K562 (cell line): ENCODE measurements around the gene PBX2. TPM values are rescaled to one million over a fixed set of nuclear protein-coding genes. Genes with fewer than 3 reads are reported as not detected.

ENCODE experiments used
- BRCA1 ChIP-seq, 2 experiments: fragments of 450-650 bp in 1 of 2; sonication (generic) in 1 of 2; formaldehyde crosslinking in 1 of 2; IDR thresholded peaks; 2 replicates each; pipeline versions ENCODE4 v1.5.0 to v1.6.1; 2017 to 2020; ENCODE audit warnings: mild to moderate bottlenecking in 1 of 2, missing genetic modification reagents in 1 of 2
- FOXM1 ChIP-seq, 2 experiments: fragments of 450-650 bp in 1 of 2; sonication (generic) in 1 of 2; formaldehyde crosslinking in 1 of 2; IDR thresholded peaks; 2 replicates each; pipeline versions ENCODE4 v1.6.1 to v1.9.0; 2017 to 2022; ENCODE audit warnings: low read depth in 2 of 2, mild to moderate bottlenecking in 2 of 2, missing genetic modification reagents in 1 of 2, moderate library complexity in 1 of 2
- RFX1 ChIP-seq: fragments of 450-650 bp; IDR thresholded peaks from 2 replicates; pipeline ENCODE4 v1.6.1; 2016; ENCODE audit warnings: mild to moderate bottlenecking, moderate library complexity
- SNIP1 ChIP-seq: fragments of 450-650 bp; IDR thresholded peaks from 2 replicates; pipeline ENCODE4 v1.7.1; 2017; ENCODE audit warnings: low read depth, mild to moderate bottlenecking
- U2AF1 ChIP-seq: fragments of 200-400 bp; formaldehyde crosslinking; optimal IDR thresholded peaks from 2 replicates; pipeline ENCODE3; 2017; ENCODE audit warnings: mild to moderate bottlenecking, low read depth, low read length, moderate library complexity
- YBX1 ChIP-seq: fragments of 450-650 bp; IDR thresholded peaks from 2 replicates; pipeline ENCODE4 v1.7.1; 2016; ENCODE audit warnings: mild to moderate bottlenecking
- ZNF76 ChIP-seq: fragments of 250-450 bp; sonication (Bioruptor Pico); IDR thresholded peaks from 2 replicates; pipeline ENCODE4 v1.4.0; 2020; ENCODE audit warnings: mild to moderate bottlenecking, moderate library complexity, borderline replicate concordance
- polyA plus RNA-seq, 8 experiments: library from polyadenylated mRNA; depleted of rRNA in 4 of 8; stranded (reverse) in 5 of 8; unstranded in 3 of 8; fragments of >200 nt; fragmentation: Nextera tagmentation in 2 of 8; fragmentation: Illumina TruSeq in 1 of 8; extraction: Ambion mirVana in 2 of 8; extraction: Trizol in 1 of 8; gene quantifications; 2 replicates each; pipeline versions ENCODE4 v1.2.1 to v1.2.3, GENCODE V29; 2011 to 2014; ENCODE audit warnings: inconsistent platforms in 1 of 8, missing spikeins in 1 of 8
- total RNA-seq, 7 experiments: library from RNA; depleted of rRNA in 6 of 7; stranded (reverse); fragments of >200 nt in 6 of 7; fragmentation: Illumina TruSeq in 2 of 7; extraction: Trizol in 2 of 7; gene quantifications; 2 replicates each; pipeline versions ENCODE4 v1.2.1 to v1.2.3, GENCODE V29; 2011 to 2021; ENCODE audit warnings: low replicate concordance in 1 of 7
- TF ChIP-seq, protein P1 (sequence below), 2 experiments: fragments of 450-650 bp; formaldehyde crosslinking in 1 of 2; IDR thresholded peaks; 2 replicates each; pipeline versions ENCODE4 v1.4.0 to v1.6.1; 2014 to 2020; ENCODE audit warnings: mild to moderate bottlenecking in 2 of 2, borderline replicate concordance in 1 of 2, low read depth in 1 of 2
- TF ChIP-seq, protein P2 (sequence below): IDR thresholded peaks from 2 replicates; pipeline ENCODE4 v1.6.1; 2012; ENCODE audit warnings: low read depth, low read length, improper control_type of control experiment, borderline replicate concordance
- TF ChIP-seq, protein P3 (sequence below): fragments of 250-450 bp; sonication (Bioruptor Pico); IDR thresholded peaks from 2 replicates; pipeline ENCODE4 v1.4.0; 2020; ENCODE audit warnings: mild to moderate bottlenecking
- TF ChIP-seq, protein P4 (sequence below): IDR thresholded peaks from 3 replicates; pipeline ENCODE4 v1.6.1; 2011; ENCODE audit warnings: borderline replicate concordance, mild to moderate bottlenecking; ENCODE audit not compliant: insufficient read length, insufficient read depth

Gene PBX2
- total and polyA plus RNA-seq, 9 of the 15 experiments (the other 6 are each of a cell fraction or from before 2014, with no cell fraction given), result 1.9 to 134 (median 62.5) TPM

DNA sequence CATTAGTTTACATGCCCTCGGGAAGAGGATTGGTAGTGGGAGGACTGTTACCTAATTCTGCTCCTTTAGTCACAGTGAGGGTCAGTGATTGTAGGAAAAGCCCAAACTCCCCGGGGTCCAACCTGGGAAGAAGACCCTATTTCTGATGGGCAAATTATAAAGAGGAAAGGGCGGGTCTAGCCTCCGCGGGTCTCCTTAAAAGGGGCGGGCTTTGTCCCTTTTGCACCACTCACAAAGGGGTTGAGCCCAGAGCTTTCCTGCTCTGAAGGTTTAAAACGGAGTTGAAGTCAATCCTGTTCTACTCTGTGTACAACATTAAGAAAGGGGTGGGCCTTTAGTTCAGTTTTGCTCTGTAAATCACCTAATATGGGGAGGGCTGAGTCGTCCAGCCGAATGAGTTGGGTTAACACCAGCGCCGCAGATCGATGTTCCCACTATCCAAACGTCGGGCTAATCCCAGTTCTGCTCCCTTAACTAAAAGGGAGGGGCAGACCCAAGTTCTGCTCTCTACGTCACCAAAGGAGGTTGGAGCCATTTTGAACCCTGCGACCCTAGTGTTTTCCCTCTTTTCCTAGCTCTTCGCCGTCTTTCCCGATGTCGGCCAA, 12.7 kb downstream of the PBX2 start (continued):
- TF ChIP-seq, protein P1, sequence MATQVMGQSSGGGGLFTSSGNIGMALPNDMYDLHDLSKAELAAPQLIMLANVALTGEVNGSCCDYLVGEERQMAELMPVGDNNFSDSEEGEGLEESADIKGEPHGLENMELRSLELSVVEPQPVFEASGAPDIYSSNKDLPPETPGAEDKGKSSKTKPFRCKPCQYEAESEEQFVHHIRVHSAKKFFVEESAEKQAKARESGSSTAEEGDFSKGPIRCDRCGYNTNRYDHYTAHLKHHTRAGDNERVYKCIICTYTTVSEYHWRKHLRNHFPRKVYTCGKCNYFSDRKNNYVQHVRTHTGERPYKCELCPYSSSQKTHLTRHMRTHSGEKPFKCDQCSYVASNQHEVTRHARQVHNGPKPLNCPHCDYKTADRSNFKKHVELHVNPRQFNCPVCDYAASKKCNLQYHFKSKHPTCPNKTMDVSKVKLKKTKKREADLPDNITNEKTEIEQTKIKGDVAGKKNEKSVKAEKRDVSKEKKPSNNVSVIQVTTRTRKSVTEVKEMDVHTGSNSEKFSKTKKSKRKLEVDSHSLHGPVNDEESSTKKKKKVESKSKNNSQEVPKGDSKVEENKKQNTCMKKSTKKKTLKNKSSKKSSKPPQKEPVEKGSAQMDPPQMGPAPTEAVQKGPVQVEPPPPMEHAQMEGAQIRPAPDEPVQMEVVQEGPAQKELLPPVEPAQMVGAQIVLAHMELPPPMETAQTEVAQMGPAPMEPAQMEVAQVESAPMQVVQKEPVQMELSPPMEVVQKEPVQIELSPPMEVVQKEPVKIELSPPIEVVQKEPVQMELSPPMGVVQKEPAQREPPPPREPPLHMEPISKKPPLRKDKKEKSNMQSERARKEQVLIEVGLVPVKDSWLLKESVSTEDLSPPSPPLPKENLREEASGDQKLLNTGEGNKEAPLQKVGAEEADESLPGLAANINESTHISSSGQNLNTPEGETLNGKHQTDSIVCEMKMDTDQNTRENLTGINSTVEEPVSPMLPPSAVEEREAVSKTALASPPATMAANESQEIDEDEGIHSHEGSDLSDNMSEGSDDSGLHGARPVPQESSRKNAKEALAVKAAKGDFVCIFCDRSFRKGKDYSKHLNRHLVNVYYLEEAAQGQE (IDR thresholded peaks at IDR 0.05; ENCODE audit: borderline replicate concordance), result no peak
- TF ChIP-seq, protein P1 (CRISPR knock-in tag; IDR thresholded peaks at IDR 0.05; ENCODE audit: low read depth), result no peak
- TF ChIP-seq FOXM1 (IDR thresholded peaks at IDR 0.05; ENCODE audit: low read depth) (peak; percentile 8; the same call in 1 of the 2 replicates), FOXM1 (CRISPR knock-in tag; IDR thresholded peaks at IDR 0.05; ENCODE audit: low read depth) (peak; percentile 64; the same call in 1 of the 2 replicates), SNIP1 (no peak), ZNF76 (CRISPR knock-in tag) (no peak), RFX1 (no peak), BRCA1 (IDR thresholded peaks at IDR 0.05) (no peak), BRCA1 (CRISPR knock-in tag; IDR thresholded peaks at IDR 0.05) (no peak), YBX1 (no peak), U2AF1 (no peak)
- TF ChIP-seq, protein P2, sequence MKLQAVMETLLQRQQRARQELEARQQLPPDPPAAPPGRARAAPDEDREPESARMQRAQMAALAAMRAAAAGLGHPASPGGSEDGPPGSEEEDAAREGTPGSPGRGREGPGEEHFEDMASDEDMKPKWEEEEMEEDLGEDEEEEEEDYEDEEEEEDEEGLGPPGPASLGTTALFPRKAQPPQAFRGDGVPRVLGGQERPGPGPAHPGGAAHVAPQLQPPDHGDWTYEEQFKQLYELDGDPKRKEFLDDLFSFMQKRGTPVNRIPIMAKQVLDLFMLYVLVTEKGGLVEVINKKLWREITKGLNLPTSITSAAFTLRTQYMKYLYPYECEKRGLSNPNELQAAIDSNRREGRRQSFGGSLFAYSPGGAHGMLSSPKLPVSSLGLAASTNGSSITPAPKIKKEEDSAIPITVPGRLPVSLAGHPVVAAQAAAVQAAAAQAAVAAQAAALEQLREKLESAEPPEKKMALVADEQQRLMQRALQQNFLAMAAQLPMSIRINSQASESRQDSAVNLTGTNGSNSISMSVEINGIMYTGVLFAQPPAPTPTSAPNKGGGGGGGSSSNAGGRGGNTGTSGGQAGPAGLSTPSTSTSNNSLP, result 0 out of 2 replicates have a peak, but pooled peaks have one; percentile 24
- TF ChIP-seq, protein P3, sequence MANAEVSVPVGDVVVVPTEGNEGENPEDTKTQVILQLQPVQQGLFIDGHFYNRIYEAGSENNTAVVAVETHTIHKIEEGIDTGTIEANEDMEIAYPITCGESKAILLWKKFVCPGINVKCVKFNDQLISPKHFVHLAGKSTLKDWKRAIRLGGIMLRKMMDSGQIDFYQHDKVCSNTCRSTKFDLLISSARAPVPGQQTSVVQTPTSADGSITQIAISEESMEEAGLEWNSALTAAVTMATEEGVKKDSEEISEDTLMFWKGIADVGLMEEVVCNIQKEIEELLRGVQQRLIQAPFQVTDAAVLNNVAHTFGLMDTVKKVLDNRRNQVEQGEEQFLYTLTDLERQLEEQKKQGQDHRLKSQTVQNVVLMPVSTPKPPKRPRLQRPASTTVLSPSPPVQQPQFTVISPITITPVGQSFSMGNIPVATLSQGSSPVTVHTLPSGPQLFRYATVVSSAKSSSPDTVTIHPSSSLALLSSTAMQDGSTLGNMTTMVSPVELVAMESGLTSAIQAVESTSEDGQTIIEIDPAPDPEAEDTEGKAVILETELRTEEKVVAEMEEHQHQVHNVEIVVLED (CRISPR knock-in tag), result 0 out of 2 replicates have a peak, but pooled peaks have one; percentile 30
- TF ChIP-seq, protein P4, sequence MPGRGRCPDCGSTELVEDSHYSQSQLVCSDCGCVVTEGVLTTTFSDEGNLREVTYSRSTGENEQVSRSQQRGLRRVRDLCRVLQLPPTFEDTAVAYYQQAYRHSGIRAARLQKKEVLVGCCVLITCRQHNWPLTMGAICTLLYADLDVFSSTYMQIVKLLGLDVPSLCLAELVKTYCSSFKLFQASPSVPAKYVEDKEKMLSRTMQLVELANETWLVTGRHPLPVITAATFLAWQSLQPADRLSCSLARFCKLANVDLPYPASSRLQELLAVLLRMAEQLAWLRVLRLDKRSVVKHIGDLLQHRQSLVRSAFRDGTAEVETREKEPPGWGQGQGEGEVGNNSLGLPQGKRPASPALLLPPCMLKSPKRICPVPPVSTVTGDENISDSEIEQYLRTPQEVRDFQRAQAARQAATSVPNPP, result no peak
